ENCODE data around the gene C6orf47.

Gene C6orf47

DNA sequence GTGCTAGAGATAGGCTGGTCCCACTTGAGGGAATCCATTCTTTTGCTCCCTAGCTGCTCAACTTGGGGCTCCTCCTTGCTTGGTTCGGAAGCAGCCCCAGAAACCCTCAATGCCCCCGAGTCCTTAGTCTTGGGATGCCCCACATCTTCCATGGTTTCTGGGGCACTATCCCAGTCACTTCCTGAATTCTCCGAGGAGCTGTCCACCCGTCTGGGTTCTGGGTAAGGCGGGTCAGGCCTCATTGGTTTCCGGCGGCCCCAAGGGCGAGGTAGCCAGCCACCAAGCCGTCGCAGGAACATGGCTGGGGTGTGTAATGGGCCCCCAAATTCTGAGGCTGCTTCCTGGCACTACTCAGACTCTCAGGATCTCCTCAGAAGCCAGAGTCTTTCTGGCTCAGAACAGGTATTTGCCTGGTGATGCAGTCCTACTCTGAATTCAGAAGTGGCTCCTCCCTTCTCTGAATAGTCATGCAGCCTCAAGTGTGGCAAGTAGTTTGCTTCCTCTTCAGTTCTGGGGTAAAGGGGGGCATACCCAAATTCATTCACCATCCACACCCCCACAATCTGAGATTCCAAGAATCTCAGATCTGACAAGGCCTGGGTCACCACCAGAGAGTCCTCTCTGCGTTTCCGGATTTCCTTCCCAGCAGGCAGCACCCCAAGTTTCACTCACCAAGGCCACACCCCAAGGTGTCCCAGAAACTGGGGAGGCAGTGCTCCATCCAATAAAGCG lies 763 bp downstream of the C6orf47 start:
- Histone ChIP-seq H4K20me1 (peaks cover 5 to 35% (median 20%) of the 10 kb centered on the region in 11 experiments; a peak in 14 of 22 replicates), H3K27ac (peak overlapping the region; percentile 75 to 94 (median 87)), H3K4me3 (peak overlapping the region; percentile 72 to 91 (median 80)), H3K27me3 (no peaks in the 10 kb centered on the region), H3K9ac (peak overlapping the region; percentile 84 to 95 (median 91)), H3K36me3 (peaks cover 18 to 62% (median 34%) of the 10 kb centered on the region in 11 experiments; a peak in 20 of 22 replicates), H3K4me2 (peak overlapping the region; percentile 96 to 100 (median 99)), H3K4me1 (peaks cover 65 to 80% (median 73%) of the 10 kb centered on the region in 10 experiments), H3K9me3 (replicated peaks in 1 of 11) (no peaks in the 10 kb centered on the region)
- TF ChIP-seq Cebpa-rat (IDR thresholded peaks at IDR 0.05) = no peak

- peak overlapping the region; percentile 84 to 95 (median 91) for H3K9ac ChIP-seq
- no peaks in the 10 kb centered on the region for H3K27me3 ChIP-seq
- TF ChIP-seq Cebpa-rat (IDR thresholded peaks at IDR 0.05) = no peak
- H3K36me3 ChIP-seq = peaks cover 18 to 66% (median 34%) of the 10 kb centered on the region in 11 experiments; a peak in 20 of 22 replicates
- peaks cover 67 to 86% (median 73%) of the 10 kb centered on the region in 10 experiments for H3K4me1 ChIP-seq
- no peaks in the 10 kb centered on the region for H3K9me3 ChIP-seq (replicated peaks in 1 of 11)
- peak overlapping the region in 10 of 11 experiments; percentile 75 to 94 (median 87); a peak in 17 of 22 replicates for H3K27ac ChIP-seq
- H3K4me3 ChIP-seq = peak overlapping the region; percentile 72 to 91 (median 80)
- peak overlapping the region; percentile 96 to 100 (median 99) for H3K4me2 ChIP-seq
- peaks cover 5 to 35% (median 20%) of the 10 kb centered on the region in 11 experiments; a peak in 14 of 22 replicates for H4K20me1 ChIP-seq
Observed at GRCh38 chr6:31658983-31659648, 1.5 kb downstream of the C6orf47 start.

- Histone ChIP-seq H4K20me1 (peaks cover 5 to 35% (median 20%) of the 10 kb centered on the region in 11 experiments; a peak in 14 of 22 replicates), H3K36me3 (peaks cover 18 to 59% (median 32%) of the 10 kb centered on the region in 11 experiments; a peak in 20 of 22 replicates), H3K4me1 (peaks cover 64 to 85% (median 72%) of the 10 kb centered on the region in 10 experiments), H3K27me3 (no peaks in the 10 kb centered on the region), H3K9me3 (replicated peaks in 1 of 11) (no peaks in the 10 kb centered on the region), H3K4me3 (peak overlapping the region in 8 of 10 experiments; percentile 75 to 91 (median 80); a peak in 13 of 20 replicates), H3K4me2 (peak overlapping the region; percentile 96 to 100 (median 99)), H3K9ac (peak overlapping the region in 10 of 11 experiments; percentile 85 to 95 (median 91); a peak in 18 of 22 replicates), H3K27ac (peak overlapping the region in 3 of 11 experiments; percentile 19 to 87 (median 32); a peak in 4 of 22 replicates)
- no peak for TF ChIP-seq Cebpa-rat (IDR thresholded peaks at IDR 0.05)
Observed at GRCh38 chr6:31658158-31658688, 2.4 kb downstream of the C6orf47 start.

DNA sequence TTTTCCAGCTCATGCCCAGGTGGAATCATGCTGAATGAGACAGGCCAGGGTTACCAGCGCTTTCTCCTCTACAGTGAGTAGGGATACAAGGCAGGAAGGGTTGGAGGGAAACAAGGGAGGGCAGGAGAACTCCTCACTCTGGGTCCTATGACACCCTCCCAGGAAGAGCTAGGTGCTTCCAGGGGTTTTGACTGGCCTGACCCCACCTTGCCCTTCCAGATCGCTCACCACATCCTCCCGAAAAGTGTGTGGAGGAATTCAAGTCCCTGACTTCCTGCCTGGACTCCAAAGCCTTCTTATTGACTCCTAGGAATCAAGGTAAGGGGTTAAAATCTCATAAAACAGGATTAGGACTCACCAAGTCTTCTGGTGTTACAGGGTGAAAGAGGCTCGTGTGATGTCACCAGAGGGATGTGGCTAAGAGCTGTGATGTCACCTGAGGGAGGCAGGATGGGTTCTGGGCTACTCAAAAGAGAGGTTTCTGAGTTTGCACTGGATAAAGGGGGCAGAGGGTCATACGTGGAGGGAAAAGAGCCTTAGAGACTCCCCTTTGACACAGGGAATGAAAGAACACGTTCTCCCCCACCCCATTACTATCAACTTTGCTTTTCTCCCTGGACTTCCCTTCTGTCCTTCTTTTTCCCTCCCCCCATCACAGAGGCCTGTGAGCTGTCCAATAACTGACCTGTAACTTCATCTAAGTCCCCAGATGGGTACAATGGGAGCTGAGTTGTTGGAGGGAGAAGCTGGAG lies 3.0 kb downstream of the C6orf47 start:
- H3K36me3 ChIP-seq = peaks cover 18 to 53% (median 32%) of the 10 kb centered on the region in 11 experiments; a peak in 20 of 22 replicates
- peaks cover 5 to 35% (median 20%) of the 10 kb centered on the region in 11 experiments; a peak in 14 of 22 replicates for H4K20me1 ChIP-seq
- peak overlapping the region; percentile 96 to 100 (median 99) for H3K4me2 ChIP-seq
- H3K27ac ChIP-seq = peak overlapping the region in 2 of 11 experiments; percentile 1 to 32; a peak in 2 of 22 replicates
- H3K9me3 ChIP-seq (replicated peaks in 1 of 11) = no peaks in the 10 kb centered on the region
- no peaks in the 10 kb centered on the region for H3K27me3 ChIP-seq
- H3K4me1 ChIP-seq = peaks cover 60 to 81% (median 68%) of the 10 kb centered on the region in 10 experiments
- no peak for TF ChIP-seq Cebpa-rat (IDR thresholded peaks at IDR 0.05)
- peak overlapping the region in 7 of 11 experiments; percentile 85 to 95 (median 91); a peak in 11 of 22 replicates for H3K9ac ChIP-seq
- H3K4me3 ChIP-seq = peak overlapping the region in 5 of 10 experiments; percentile 75 to 91 (median 81); a peak in 3 of 20 replicates

- Histone ChIP-seq H3K27ac (no peak within 1 kb of the TSS), H3K4me2 (peak within 1 kb of the TSS in 3 of 11 experiments; percentile 5 to 99 (median 15); a peak in 6 of 22 replicates)
Observed at GRCh38 chr6:31655349-31656237, 5.0 kb downstream of the C6orf47 start, which contains the start of gene APOM. Gene APOM, plus strand, starts transcription at chr6:31655894. Its CDS starts 73 bp downstream, at chr6:31655967.

GRCh38 chr6:31654574-31655348 lies 5.8 kb downstream of the C6orf47 start:
- Histone ChIP-seq H3K36me3 (peaks cover 22 to 57% (median 34%) of the 10 kb centered on the region in 11 experiments), H3K9ac (peak overlapping the region in 2 of 11 experiments; percentile 2 to 28; a peak in 2 of 22 replicates), H3K9me3 (replicated peaks in 1 of 11) (no peaks in the 10 kb centered on the region), H3K4me1 (peaks cover 55 to 81% (median 61%) of the 10 kb centered on the region in 10 experiments), H3K4me2 (peak overlapping the region in 3 of 11 experiments; percentile 15 to 48 (median 39); a peak in 5 of 22 replicates), H4K20me1 (peaks cover 15 to 41% (median 30%) of the 10 kb centered on the region in 11 experiments; a peak in 17 of 22 replicates), H3K27me3 (no peaks in the 10 kb centered on the region), H3K27ac (peak overlapping the region in 1 of 11 experiments; percentile 16; a peak in 1 of 22 replicates), H3K4me3 (no peak overlapping the region)
- TF ChIP-seq Cebpa-rat (IDR thresholded peaks at IDR 0.05) = no peak

More at GRCh38 chr6:31655349-31656237, 5.0 kb downstream of the C6orf47 start, which contains the start of gene APOM:
- TF ChIP-seq Cebpa-rat (IDR thresholded peaks at IDR 0.05) = no peak
- peaks cover 15 to 36% (median 29%) of the 10 kb centered on the region in 11 experiments; a peak in 17 of 22 replicates for H4K20me1 ChIP-seq
- H3K4me3 ChIP-seq = no peak within 1 kb of the TSS
- H3K27me3 ChIP-seq = no peaks in the 10 kb centered on the region
- peaks cover 52 to 73% (median 60%) of the 10 kb centered on the region in 10 experiments for H3K4me1 ChIP-seq
- peaks cover 14 to 49% (median 29%) of the 10 kb centered on the region in 11 experiments; a peak in 21 of 22 replicates for H3K36me3 ChIP-seq
- no peaks in the 10 kb centered on the region for H3K9me3 ChIP-seq (replicated peaks in 1 of 11)
- H3K9ac ChIP-seq = peak within 1 kb of the TSS in 2 of 11 experiments; percentile 2 to 28; a peak in 2 of 22 replicates
